ENCODE results near the gene ZNF860. TPM values are rescaled to one million over a fixed set of nuclear protein-coding genes. Genes with fewer than 3 reads are reported as not detected.

Gene ZNF860
- total and polyA plus RNA-seq, 2 donors (not counting 3 experiments of a cell fraction or from before 2014, with no cell fraction given): 0.19 to 0.73 TPM

DNA sequence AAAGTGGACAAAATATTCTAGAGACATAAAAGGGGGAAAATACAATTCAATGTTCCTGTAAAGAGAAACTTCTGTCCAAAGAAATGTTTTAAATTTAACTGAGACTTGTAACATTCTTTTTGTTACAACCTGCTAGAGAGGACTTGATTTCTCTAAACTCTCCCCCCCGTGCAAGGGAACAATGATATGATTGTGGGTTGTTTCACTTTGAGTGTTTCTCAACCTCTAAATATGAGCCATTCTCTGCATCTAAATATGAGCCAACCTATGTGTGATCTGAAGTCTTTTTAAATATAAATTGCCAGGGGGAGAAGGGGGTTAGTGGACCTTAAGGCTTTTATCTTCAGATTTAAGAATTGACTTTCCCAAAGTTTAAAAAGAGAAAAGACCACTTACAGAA, 14.6 kb downstream of the ZNF860 start:
- ChIA-PET CTCF (no interaction called here), POLR2A (no interaction called here)
- FAIRE-seq: no peak
- no peak for DNase-seq (ENCODE audit: low read depth, low spot score)
- Histone ChIP-seq H3K9me1 (replicated peaks; ENCODE audit: control insufficient read depth, extremely low read depth, insufficient read depth, low read length) (no peaks in the 10 kb centered on the region), H3K9me3 (replicated peaks; ENCODE audit: control insufficient read depth, insufficient read depth, low read length) (no peaks in the 10 kb centered on the region), H3K4me3 (replicated peaks in 1 of 3; ENCODE audit: insufficient read depth in 1 of 3, low read depth in 1 of 3, low read length in 3 of 3) (no peak overlapping the region), H3K79me2 (ENCODE audit: control insufficient read depth, insufficient read depth, low read length) (no peaks in the 10 kb centered on the region), H3K4me2 (ENCODE audit: insufficient read depth, low read length) (no peak overlapping the region), H2AFZ (ENCODE audit: low read depth, low read length) (no peak overlapping the region), H3K27ac (ENCODE audit: insufficient read depth, low read depth, low read length) (no peak overlapping the region), H3K4me1 (ENCODE audit: control insufficient read depth, extremely low read depth, insufficient read depth, low read length) (no peaks in the 10 kb centered on the region), H3K36me3 (ENCODE audit: control insufficient read depth in 2 of 2, extremely low read depth in 1 of 2, insufficient read depth in 2 of 2, low read length in 2 of 2) (no peaks in the 10 kb centered on the region), H3K27me3 (ENCODE audit: control insufficient read depth in 2 of 2, insufficient read depth in 2 of 2, low read length in 2 of 2) (no peaks in the 10 kb centered on the region), H3K9ac (replicated peaks; ENCODE audit: extremely low read depth, insufficient read depth, low read length) (no peak overlapping the region), H4K20me1 (replicated peaks; ENCODE audit: control insufficient read depth, extremely low read depth, insufficient read depth, low read length) (no peaks in the 10 kb centered on the region)
- intact Hi-C loops (cut with micrococcal nuclease) (no loop called here), dilution Hi-C loops (cut with MboI; ENCODE audit: extremely low pct_ligation_motif_present, low sequenced_read_pairs) (no loop called here)
- no TSS peak for BruUV-seq (replicated peaks)
- TF ChIP-seq POLR2AphosphoS5 (IDR thresholded peaks at IDR 0.05; ENCODE audit: insufficient read depth, low read depth, low read length) (no peak), JUN (IDR thresholded peaks at IDR 0.05; ENCODE audit: borderline replicate concordance, insufficient read depth, insufficient read length, low read depth) (no peak), POLR2A (IDR thresholded peaks at IDR 0.05; ENCODE audit: low read depth, low read length) (no peak), EZH2 (IDR thresholded peaks at IDR 0.05; ENCODE audit: borderline replicate concordance, low read depth, low read length, severe bottlenecking) (no peak), CTCF (IDR thresholded peaks at IDR 0.05; ENCODE audit: extremely low read depth in 1 of 2, insufficient read depth in 1 of 2, low read depth in 1 of 2, low read length in 2 of 2) (no peak), MYC (IDR thresholded peaks at IDR 0.05; ENCODE audit: low read depth, low read length) (no peak), FOS (IDR thresholded peaks at IDR 0.05; ENCODE audit: borderline replicate concordance, insufficient read depth, low read length) (no peak), GATA2 (IDR thresholded peaks at IDR 0.05; ENCODE audit: insufficient read depth, insufficient read length, low read depth, low read length) (no peak)
- TF ChIP-seq, protein P1, sequence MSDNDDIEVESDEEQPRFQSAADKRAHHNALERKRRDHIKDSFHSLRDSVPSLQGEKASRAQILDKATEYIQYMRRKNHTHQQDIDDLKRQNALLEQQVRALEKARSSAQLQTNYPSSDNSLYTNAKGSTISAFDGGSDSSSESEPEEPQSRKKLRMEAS (IDR thresholded peaks at IDR 0.05; ENCODE audit: insufficient read depth, insufficient read length): no peak

Data from endothelial cell of umbilical vein (primary cell).